LNCaP clone FGC (cell line): ENCODE data around the gene HTT.

Source experiments
- DNase-seq: peaks from one replicate; pipeline ENCODE4 v3.0.0-alpha.2; 2011; ENCODE audit warnings: low read depth
- H3K4me3 ChIP-seq: 2 replicates; pipeline ENCODE4 v1.5.1; 2011; ENCODE audit warnings: mild to moderate bottlenecking, low read depth, low read length, control low read depth
- TF ChIP-seq, protein P1 (sequence below): IDR thresholded peaks from 2 replicates; pipeline ENCODE4 v1.5.1; 2012; ENCODE audit warnings: mild to moderate bottlenecking; ENCODE audit not compliant: control insufficient read depth, insufficient read depth; ENCODE audit errors: extremely low read depth

HTT gene

DNA sequence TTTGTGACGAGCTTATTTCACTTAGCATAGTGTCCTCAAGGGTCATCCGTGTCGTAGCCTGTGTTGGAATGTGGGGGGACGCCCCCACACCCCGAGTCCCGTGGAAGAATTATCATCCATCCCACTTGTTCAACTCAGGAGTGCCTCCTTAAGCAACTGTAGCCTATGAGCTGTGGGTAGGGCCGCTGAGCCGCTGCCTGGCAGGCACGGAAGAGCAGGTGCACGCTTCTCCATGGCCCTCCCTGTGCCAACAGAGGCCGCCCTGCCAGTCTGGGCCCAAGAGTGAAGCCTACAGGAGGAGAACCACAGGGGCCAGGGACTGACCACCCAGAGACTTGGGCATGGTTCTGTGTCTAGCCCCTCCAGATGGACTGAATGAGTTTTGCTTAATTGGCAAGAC is 216.0 kb downstream of the HTT start:
- TF ChIP-seq, protein P1, sequence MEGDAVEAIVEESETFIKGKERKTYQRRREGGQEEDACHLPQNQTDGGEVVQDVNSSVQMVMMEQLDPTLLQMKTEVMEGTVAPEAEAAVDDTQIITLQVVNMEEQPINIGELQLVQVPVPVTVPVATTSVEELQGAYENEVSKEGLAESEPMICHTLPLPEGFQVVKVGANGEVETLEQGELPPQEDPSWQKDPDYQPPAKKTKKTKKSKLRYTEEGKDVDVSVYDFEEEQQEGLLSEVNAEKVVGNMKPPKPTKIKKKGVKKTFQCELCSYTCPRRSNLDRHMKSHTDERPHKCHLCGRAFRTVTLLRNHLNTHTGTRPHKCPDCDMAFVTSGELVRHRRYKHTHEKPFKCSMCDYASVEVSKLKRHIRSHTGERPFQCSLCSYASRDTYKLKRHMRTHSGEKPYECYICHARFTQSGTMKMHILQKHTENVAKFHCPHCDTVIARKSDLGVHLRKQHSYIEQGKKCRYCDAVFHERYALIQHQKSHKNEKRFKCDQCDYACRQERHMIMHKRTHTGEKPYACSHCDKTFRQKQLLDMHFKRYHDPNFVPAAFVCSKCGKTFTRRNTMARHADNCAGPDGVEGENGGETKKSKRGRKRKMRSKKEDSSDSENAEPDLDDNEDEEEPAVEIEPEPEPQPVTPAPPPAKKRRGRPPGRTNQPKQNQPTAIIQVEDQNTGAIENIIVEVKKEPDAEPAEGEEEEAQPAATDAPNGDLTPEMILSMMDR = no peak
- DNase-seq = no peak
- no peak overlapping the region for H3K4me3 ChIP-seq

DNA sequence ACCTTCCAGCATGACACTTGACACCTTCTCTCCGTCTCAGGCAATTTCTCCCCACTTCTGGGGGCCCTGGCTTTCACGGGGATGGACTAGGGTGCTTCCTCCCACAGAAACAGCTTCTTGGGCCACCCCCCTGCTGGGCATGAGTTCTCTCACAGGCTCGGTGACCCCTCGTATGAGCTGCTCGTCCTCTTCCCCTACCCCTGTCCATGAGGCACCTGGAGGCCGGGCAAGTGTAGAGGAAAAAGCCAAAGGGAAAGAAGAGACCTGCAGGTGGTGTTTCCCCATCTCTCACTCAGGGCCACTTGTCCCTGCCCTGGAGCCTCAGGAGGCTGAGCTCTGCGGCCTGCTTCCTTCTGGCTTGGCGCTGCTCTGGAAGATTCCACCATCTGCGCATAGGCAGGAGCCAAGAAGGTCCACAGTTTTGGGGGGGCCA is 216.4 kb downstream of the HTT start:
- peak overlapping the region; percentile 76 for H3K4me3 ChIP-seq
- DNase-seq = no peak
- TF ChIP-seq, protein P1 = no peak

DNA sequence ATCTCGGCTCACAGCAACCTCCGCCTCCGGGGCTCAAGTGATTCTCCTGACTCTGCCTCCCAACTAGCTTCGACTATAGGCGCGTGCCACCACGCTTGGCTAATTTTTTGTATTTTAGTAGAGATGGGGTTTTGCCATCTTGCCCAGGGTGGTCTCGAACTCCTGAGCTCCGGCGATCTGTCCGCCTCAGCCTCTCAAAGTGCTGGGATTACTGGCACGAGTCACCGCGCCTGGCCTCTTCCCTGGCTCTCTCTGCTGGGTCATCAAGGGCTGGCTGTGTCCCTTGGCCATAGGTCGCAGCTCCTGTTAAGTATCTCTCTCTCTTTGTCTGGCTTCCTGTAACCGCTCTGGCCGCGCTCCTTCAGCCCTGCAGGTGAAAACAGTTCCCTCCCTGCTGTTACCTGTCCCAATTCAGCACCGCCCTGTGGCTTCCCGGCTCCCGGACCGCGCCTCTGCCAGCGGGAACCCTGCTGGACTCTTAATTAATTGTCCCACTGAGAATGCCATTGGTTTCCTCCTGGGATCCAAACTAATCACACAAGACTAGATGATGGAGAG is 217.0 kb downstream of the HTT start:
- peak overlapping the region; percentile 76 for H3K4me3 ChIP-seq
- DNase-seq = peak; percentile 71
- TF ChIP-seq, protein P1 = peak; percentile 6; the same call in 1 of the 2 replicates

DNA sequence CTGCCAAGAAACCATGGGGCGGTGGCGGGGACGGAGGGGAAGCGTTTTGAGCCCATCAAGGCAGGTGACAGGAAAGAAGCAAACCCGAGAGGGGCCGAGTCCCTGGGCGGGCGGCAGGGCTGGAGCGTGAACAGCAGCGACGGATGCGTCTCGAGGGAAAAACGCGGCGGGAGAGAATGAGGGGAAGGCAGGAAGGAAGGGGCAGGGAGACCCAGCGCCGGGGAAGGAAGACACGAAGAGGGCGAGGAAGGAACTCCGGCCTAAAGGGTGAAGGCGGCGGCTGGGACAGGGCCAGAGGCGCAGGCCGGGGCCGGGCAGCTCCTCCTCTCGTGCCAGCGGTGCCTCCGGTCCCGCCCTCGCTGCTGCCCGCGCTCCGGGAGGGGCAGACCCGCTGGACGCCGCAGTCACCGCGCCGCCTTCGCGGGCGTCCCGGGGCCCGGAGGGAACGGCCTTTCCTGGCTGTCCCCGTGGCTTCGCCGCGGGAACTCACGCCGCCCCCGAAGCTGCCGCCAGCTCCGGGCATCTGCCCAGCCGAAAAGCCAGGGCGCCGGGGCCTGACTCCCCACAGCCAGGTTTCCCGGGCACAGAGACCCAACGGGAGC is 217.6 kb downstream of the HTT start:
- DNase-seq = no peak
- H3K4me3 ChIP-seq = peak overlapping the region; percentile 76
- TF ChIP-seq, protein P1 = no peak

GRCh38 chr4:3292571-3293400 is 218.3 kb downstream of the HTT start, which contains the start of gene RGS12:
Gene RGS12 (plus strand): TSS chr4:3293021. CDS start chr4:3316171, 23,150 bp downstream.
- DNase-seq = peak; percentile 77
- TF ChIP-seq, protein P1 = no peak
- H3K4me3 ChIP-seq = peak within 1 kb of the TSS; percentile 83
